HAP-1 (cell line): ENCODE data around the gene SIAH3.

Experiments used
- DNase-seq, 2 experiments: peaks; one replicate each; pipeline ENCODE4 v3.0.0-alpha.2; 2016 to 2020; ENCODE audit warnings: low spot score in 2 of 2
- H3K27me3 ChIP-seq: fragments of 250-450 bp; sonication (Bioruptor Pico); 2 replicates; pipeline ENCODE4 v1.5.1; 2020; ENCODE audit warnings: low read depth, mild to moderate bottlenecking, moderate library complexity
- H3K36me3 ChIP-seq: fragments of 250-450 bp; sonication (Bioruptor Pico); replicated peaks from 2 replicates; pipeline ENCODE4 v1.5.1; 2020; ENCODE audit warnings: mild to moderate bottlenecking
- H3K4me1 ChIP-seq: fragments of 250-450 bp; sonication (Bioruptor Pico); 2 replicates; pipeline ENCODE4 v1.5.1; 2020; ENCODE audit warnings: mild to moderate bottlenecking
- H3K4me3 ChIP-seq: fragments of 250-450 bp; sonication (Bioruptor Pico); 2 replicates; pipeline ENCODE4 v1.5.1; 2020; ENCODE audit warnings: mild to moderate bottlenecking, moderate library complexity
- H3K9me3 ChIP-seq: fragments of 250-450 bp; sonication (Bioruptor Pico); 2 replicates; pipeline ENCODE4 v1.5.1; 2020; ENCODE audit warnings: mild to moderate bottlenecking, moderate library complexity
- in situ Hi-C: fragments of 300-500 bp; cut with MboI; formaldehyde crosslinking; loops from 3 replicates; pipeline ENCODE4 v1.14.3; 2020; ENCODE audit warnings: low sequenced_read_pairs, inconsistent platforms, mixed read lengths

The SIAH3 gene

GRCh38 chr13:45851171-45851921 is at the start of gene SIAH3:
TSS of gene SIAH3 (minus strand) at chr13:45851753. CDS start at chr13:45851629, 124 bp downstream.
- Histone ChIP-seq H3K36me3 (no peaks in the 10 kb centered on the region), H3K4me1 (peaks cover 8% of the 10 kb centered on the region), H3K27me3 (peaks cover 16% of the 10 kb centered on the region), H3K9me3 (peaks cover 7% of the 10 kb centered on the region; the same call in 1 of the 2 replicates), H3K4me3 (no peak within 1 kb of the TSS)
- no peak for DNase-seq
- in situ Hi-C loops, result no loop called here

DNA sequence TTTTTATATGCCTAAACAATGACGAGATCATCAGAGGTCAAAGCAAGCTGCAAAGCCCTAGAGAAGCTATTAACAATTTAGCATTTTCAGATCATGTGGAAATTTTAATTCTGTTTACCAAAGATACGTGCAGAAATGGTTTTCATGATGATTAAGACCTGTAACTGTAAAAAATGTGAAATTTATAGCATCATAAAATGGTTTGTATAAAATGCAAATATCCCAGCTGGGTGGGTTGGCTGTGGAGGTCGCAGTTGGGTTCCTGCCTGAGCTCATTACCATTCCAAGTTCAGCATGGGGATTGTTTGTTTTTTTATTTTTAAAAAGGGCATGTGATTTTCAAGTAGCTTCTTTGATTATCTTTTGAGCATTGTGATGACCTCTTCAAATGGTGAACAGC is 47.9 kb upstream of the SIAH3 start:
- no peak for DNase-seq
- H3K9me3 ChIP-seq, result no peaks in the 10 kb centered on the region
- no peak overlapping the region for H3K4me3 ChIP-seq
- no peaks in the 10 kb centered on the region for H3K27me3 ChIP-seq
- in situ Hi-C loops, result no loop called here
- H3K36me3 ChIP-seq, result no peaks in the 10 kb centered on the region
- H3K4me1 ChIP-seq, result no peaks in the 10 kb centered on the region

DNA sequence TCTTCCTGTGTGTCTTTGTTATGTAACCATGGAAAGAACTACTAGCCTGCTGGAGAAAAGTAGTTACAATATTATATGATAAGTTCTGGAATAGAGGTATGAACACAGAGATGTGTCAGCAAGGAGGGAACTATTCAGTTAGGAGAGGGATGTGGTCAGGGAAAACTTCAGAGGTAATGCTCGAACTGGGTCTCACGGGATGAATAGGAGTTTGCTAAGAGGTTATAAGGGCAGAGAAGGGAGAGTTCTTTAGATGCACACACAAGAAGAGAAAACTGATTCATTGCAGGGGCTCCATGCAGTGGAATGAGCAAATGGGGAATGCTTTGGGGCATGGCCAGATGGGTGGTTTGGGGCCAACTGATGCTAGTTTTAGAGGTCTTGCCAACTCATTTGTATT is 46.0 kb upstream of the SIAH3 start:
- no peaks in the 10 kb centered on the region for H3K27me3 ChIP-seq
- no peak for DNase-seq
- H3K4me1 ChIP-seq, result no peaks in the 10 kb centered on the region
- no peaks in the 10 kb centered on the region for H3K9me3 ChIP-seq
- in situ Hi-C loops, result no loop called here
- no peak overlapping the region for H3K4me3 ChIP-seq
- no peaks in the 10 kb centered on the region for H3K36me3 ChIP-seq

DNA sequence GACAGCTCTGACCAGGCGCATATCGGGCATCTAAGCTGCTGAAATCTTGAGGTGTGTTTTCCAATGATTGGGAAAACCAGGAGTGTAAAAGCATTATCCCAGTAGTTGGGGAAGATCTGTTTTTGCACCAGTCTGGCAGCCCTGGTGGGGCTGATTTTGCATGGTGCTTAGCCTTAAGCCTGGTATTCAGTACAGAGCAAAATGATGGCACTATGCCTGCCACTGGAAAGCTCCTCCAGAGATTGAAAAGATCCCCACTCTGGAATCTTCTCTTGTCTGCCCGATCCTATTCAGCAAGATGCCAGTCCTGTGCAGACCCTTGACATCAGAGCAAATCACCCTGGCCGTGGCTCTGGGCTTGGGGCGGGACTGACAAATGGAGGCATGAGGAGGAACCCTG is 44.7 kb upstream of the SIAH3 start:
- in situ Hi-C loops, result no loop called here
- Histone ChIP-seq H3K27me3 (no peaks in the 10 kb centered on the region), H3K36me3 (no peaks in the 10 kb centered on the region), H3K4me3 (no peak overlapping the region), H3K4me1 (no peaks in the 10 kb centered on the region), H3K9me3 (no peaks in the 10 kb centered on the region)
- no peak for DNase-seq

DNA sequence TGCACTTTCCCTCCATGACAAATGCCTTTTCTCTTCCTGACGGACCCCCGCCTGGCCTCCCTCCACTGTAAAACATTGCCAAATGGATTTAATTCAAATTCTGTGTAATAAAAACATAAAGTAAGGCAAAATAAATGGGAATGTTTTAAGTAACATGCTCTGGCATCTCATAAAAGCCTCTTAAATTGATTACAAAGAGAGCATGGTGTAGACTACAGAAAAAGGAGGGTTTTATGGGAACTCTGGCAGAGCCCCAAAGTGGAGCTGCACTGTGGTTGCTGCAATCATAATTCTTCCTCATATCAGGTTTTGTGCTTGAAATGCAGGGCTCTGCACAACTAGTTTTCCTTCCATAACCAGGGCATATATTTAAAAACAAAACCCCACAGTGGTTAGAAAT is 44.3 kb upstream of the SIAH3 start:
- in situ Hi-C loops, result no loop called here
- H3K4me3 ChIP-seq, result no peak overlapping the region
- H3K4me1 ChIP-seq, result no peaks in the 10 kb centered on the region
- no peaks in the 10 kb centered on the region for H3K36me3 ChIP-seq
- H3K27me3 ChIP-seq, result no peaks in the 10 kb centered on the region
- no peaks in the 10 kb centered on the region for H3K9me3 ChIP-seq
- no peak for DNase-seq

DNA sequence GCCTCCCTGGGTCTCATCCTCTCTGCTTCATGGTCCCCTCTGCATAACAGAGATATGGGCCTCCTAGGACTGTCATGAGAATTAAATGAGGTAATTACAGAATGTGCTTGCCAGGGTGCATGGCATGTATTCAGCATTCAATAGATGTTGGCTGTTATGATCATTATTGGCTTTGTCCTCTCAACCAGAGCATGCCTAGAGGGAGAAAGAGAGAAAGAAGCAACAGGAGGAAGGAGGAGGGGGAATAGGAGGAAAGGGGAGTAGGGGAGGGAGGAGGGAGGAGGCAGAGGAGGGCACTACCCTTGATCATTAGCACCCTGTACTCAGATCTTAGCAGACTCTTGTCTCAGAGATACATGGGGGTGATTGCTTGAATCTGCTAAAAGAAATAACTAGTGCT is 41.0 kb upstream of the SIAH3 start:
- H3K4me3 ChIP-seq, result no peak overlapping the region
- in situ Hi-C loops, result no loop called here
- no peaks in the 10 kb centered on the region for H3K36me3 ChIP-seq
- H3K27me3 ChIP-seq, result no peaks in the 10 kb centered on the region
- H3K4me1 ChIP-seq, result no peaks in the 10 kb centered on the region
- no peaks in the 10 kb centered on the region for H3K9me3 ChIP-seq
- DNase-seq, result no peak

GRCh38 chr13:45889590-45890243 is 38.2 kb upstream of the SIAH3 start:
- in situ Hi-C loops, result no loop called here
- Histone ChIP-seq H3K4me3 (no peak overlapping the region), H3K36me3 (no peaks in the 10 kb centered on the region), H3K4me1 (no peaks in the 10 kb centered on the region), H3K27me3 (no peaks in the 10 kb centered on the region), H3K9me3 (no peaks in the 10 kb centered on the region)
- DNase-seq, result no peak

DNA sequence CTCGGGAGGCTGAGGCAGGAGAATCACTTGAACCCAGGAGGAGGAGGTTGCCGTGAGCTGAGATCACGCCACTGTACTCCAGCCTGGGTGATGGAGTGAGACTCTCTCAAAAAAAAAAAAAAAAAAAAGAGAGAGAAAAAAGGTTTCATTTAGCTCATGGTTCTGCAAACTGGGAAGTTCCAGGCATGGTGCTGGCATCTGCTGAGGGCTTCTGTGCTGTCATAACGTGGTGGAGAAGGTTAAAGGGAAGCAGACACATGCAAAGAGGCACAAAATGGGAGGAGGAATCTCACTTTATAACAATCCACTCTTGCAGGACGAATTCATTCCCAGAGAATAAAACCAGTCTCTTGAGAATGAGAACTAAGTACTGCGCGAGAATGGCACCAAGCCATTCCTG is 34.9 kb upstream of the SIAH3 start:
- no peak for DNase-seq
- no peaks in the 10 kb centered on the region for H3K27me3 ChIP-seq
- in situ Hi-C loops, result no loop called here

GRCh38 chr13:45885194-45885593 is 33.6 kb upstream of the SIAH3 start:
- no peaks in the 10 kb centered on the region for H3K4me1 ChIP-seq
- H3K4me3 ChIP-seq, result no peak overlapping the region
- no peaks in the 10 kb centered on the region for H3K9me3 ChIP-seq
- in situ Hi-C loops, result no loop called here
- H3K27me3 ChIP-seq, result no peaks in the 10 kb centered on the region
- DNase-seq, result no peak
- H3K36me3 ChIP-seq, result no peaks in the 10 kb centered on the region

More for the DNA sequence above, 34.9 kb upstream of the SIAH3 start:
- no peaks in the 10 kb centered on the region for H3K9me3 ChIP-seq
- no peak overlapping the region for H3K4me3 ChIP-seq
- no peaks in the 10 kb centered on the region for H3K4me1 ChIP-seq
- H3K36me3 ChIP-seq, result no peaks in the 10 kb centered on the region

DNA sequence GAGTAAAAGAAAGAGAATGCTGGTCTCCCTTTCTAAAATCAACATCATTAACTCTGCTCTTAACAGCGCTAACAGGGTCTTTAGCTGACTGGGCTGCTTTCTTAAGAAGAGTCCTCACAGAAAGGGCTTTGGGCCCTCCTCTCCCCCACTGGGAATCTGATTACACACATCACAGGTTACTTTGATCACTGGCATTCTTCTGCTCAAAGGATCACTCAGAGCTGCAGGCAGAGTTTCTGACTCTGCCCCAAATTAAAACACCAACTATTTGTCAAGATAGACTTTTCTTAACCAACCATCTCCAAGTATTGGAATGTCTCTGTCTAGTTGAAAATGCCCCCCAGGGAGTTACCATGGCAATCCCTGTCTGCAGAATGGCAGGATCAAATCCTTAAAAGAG is 31.1 kb upstream of the SIAH3 start:
- H3K4me3 ChIP-seq, result no peak overlapping the region
- no peaks in the 10 kb centered on the region for H3K36me3 ChIP-seq
- H3K27me3 ChIP-seq, result no peaks in the 10 kb centered on the region
- H3K4me1 ChIP-seq, result no peaks in the 10 kb centered on the region
- no peaks in the 10 kb centered on the region for H3K9me3 ChIP-seq
- DNase-seq, result no peak
- in situ Hi-C loops, result no loop called here

DNA sequence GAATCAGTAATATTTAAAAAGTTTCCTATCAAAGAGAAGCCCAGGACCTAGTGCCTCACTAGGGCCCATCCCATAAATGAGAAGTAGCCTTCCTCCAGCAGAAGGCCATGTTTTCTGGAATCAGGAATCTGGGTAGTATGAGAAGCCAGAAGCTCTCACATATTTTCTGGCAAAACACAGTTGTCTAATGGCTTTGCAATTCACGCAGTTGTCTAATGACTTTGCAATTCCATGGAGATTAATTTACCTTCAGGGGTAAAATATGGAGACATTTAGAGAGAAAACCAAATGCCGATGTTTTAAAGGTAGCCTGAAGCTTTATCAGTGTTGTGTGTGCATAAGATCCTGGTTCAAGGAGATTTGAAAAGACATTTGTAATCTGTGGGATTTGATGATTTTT is 29.8 kb upstream of the SIAH3 start:
- Histone ChIP-seq H3K9me3 (no peaks in the 10 kb centered on the region), H3K27me3 (no peaks in the 10 kb centered on the region), H3K4me3 (no peak overlapping the region), H3K36me3 (no peaks in the 10 kb centered on the region), H3K4me1 (no peaks in the 10 kb centered on the region)
- no peak for DNase-seq
- in situ Hi-C loops, result no loop called here

GRCh38 chr13:45880242-45880641 is 28.7 kb upstream of the SIAH3 start:
- no peak overlapping the region for H3K4me3 ChIP-seq
- H3K27me3 ChIP-seq, result no peaks in the 10 kb centered on the region
- H3K36me3 ChIP-seq, result no peaks in the 10 kb centered on the region
- no peaks in the 10 kb centered on the region for H3K9me3 ChIP-seq
- DNase-seq, result no peak
- in situ Hi-C loops, result no loop called here
- no peaks in the 10 kb centered on the region for H3K4me1 ChIP-seq

DNA sequence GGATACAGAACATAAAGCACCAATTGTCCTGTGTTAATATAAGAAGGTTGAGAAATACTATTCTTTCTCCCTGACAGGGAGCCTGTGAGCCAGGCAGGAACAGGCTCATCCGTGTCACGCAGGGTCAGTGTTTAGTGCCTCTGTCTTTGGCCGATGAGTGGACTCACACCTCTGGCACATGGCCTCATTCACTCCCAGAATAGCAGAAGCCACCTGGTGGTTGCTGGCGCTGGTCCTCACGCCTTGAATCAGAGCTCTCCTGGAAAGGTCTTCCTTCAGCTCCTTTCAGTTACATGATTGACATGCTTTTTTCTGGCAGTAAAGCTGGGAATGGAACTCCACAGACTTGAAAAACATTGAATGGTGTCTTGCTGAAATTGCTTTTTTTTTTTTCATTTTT is 28.1 kb upstream of the SIAH3 start:
- Histone ChIP-seq H3K4me3 (no peak overlapping the region), H3K36me3 (no peaks in the 10 kb centered on the region), H3K9me3 (no peaks in the 10 kb centered on the region), H3K4me1 (peaks cover 3% of the 10 kb centered on the region), H3K27me3 (no peaks in the 10 kb centered on the region)
- in situ Hi-C loops, result no loop called here
- DNase-seq, result peak in 1 of 2 experiments; percentile 41

- H3K4me3 ChIP-seq, result no peak overlapping the region
- H3K27me3 ChIP-seq, result no peaks in the 10 kb centered on the region
- in situ Hi-C loops, result no loop called here
These were observed 27.4 kb upstream of the SIAH3 start for GRCh38 chr13:45878966-45879365.

More at GRCh38 chr13:45878966-45879365, 27.4 kb upstream of the SIAH3 start:
- H3K36me3 ChIP-seq, result no peaks in the 10 kb centered on the region
- DNase-seq, result no peak
- peaks cover 9% of the 10 kb centered on the region for H3K4me1 ChIP-seq
- H3K9me3 ChIP-seq, result no peaks in the 10 kb centered on the region
